ENCODE data around the gene HAAO. TPM values are rescaled to one million over a fixed set of nuclear protein-coding genes. Genes with fewer than 3 reads are reported as not detected.
A peak's percentile ranks its signal among the peaks of the same experiment; 100 is the strongest.

Gene HAAO
- total and polyA plus RNA-seq, 2 experiments from 2014 or later, result 0.30 to 0.43 TPM

GRCh38 chr2:42747422-42747821 is 45.0 kb downstream of the HAAO start:
- Histone ChIP-seq H3K4me1 (ENCODE audit: low read depth) (peaks cover 9% of the 10 kb centered on the region), H3K9me3 (ENCODE audit: low read depth) (no peaks in the 10 kb centered on the region), H3K27me3 (no peaks in the 10 kb centered on the region), H3K27ac (no peak overlapping the region), H3K36me3 (no peaks in the 10 kb centered on the region), H3K4me3 (no peak overlapping the region)
- peak in 1 of 2 donors; percentile 41 for DNase-seq (ENCODE audit: low read depth in 1 of 2, low spot score in 1 of 2)
- no peak for TF ChIP-seq CTCF (IDR thresholded peaks at IDR 0.05; ENCODE audit: low read depth, low read length)

GRCh38 chr2:42744545-42745082 is 47.8 kb downstream of the HAAO start:
- Histone ChIP-seq H3K4me1 (ENCODE audit: low read depth) (peaks cover 2% of the 10 kb centered on the region), H3K4me3 (no peak overlapping the region), H3K36me3 (no peaks in the 10 kb centered on the region), H3K27ac (no peak overlapping the region), H3K27me3 (no peaks in the 10 kb centered on the region), H3K9me3 (ENCODE audit: low read depth) (no peaks in the 10 kb centered on the region)
- no peak for TF ChIP-seq CTCF (IDR thresholded peaks at IDR 0.05; ENCODE audit: low read depth, low read length)
- DNase-seq (ENCODE audit: low read depth in 1 of 2, low spot score in 1 of 2), result no peak

- TF ChIP-seq CTCF (IDR thresholded peaks at IDR 0.05; ENCODE audit: low read depth, low read length), result no peak
- H3K27ac ChIP-seq, result no peak overlapping the region
- no peaks in the 10 kb centered on the region for H3K36me3 ChIP-seq
- H3K27me3 ChIP-seq, result no peaks in the 10 kb centered on the region
- H3K4me1 ChIP-seq (ENCODE audit: low read depth), result peaks cover 2% of the 10 kb centered on the region
- H3K4me3 ChIP-seq, result no peak overlapping the region
- no peaks in the 10 kb centered on the region for H3K9me3 ChIP-seq (ENCODE audit: low read depth)
- DNase-seq (ENCODE audit: low read depth in 1 of 2, low spot score in 1 of 2), result no peak
Observed at GRCh38 chr2:42743659-42743990, 48.8 kb downstream of the HAAO start.

GRCh38 chr2:42742740-42743658 is 49.4 kb downstream of the HAAO start:
- Histone ChIP-seq H3K36me3 (no peaks in the 10 kb centered on the region), H3K27ac (no peak overlapping the region), H3K4me1 (ENCODE audit: low read depth) (peaks cover 2% of the 10 kb centered on the region), H3K27me3 (no peaks in the 10 kb centered on the region), H3K9me3 (ENCODE audit: low read depth) (no peaks in the 10 kb centered on the region), H3K4me3 (no peak overlapping the region)
- no peak for DNase-seq (ENCODE audit: low read depth in 1 of 2, low spot score in 1 of 2)
- TF ChIP-seq CTCF (IDR thresholded peaks at IDR 0.05; ENCODE audit: low read depth, low read length), result no peak

GRCh38 chr2:42741140-42741539 is 51.2 kb downstream of the HAAO start:
- no peak for DNase-seq (ENCODE audit: low read depth in 1 of 2, low spot score in 1 of 2)
- no peaks in the 10 kb centered on the region for H3K36me3 ChIP-seq
- peaks cover 2% of the 10 kb centered on the region for H3K4me1 ChIP-seq (ENCODE audit: low read depth)
- no peak overlapping the region for H3K27ac ChIP-seq
- no peaks in the 10 kb centered on the region for H3K9me3 ChIP-seq (ENCODE audit: low read depth)
- no peaks in the 10 kb centered on the region for H3K27me3 ChIP-seq
- no peak for TF ChIP-seq CTCF (IDR thresholded peaks at IDR 0.05; ENCODE audit: low read depth, low read length)
- no peak overlapping the region for H3K4me3 ChIP-seq
